Neural progenitor cell (in vitro differentiated cells): ENCODE data around the gene NDUFC1. TPM values are rescaled to one million over a fixed set of nuclear protein-coding genes. Genes with fewer than 3 reads are reported as not detected.

Experiments
- DNase-seq: peaks from one replicate; pipeline ENCODE4 v3.0.0-alpha.2; 2016; ENCODE audit warnings: low spot score
- H2AFZ ChIP-seq: fragments of 200-600 bp; sonication (generic); replicated peaks from 2 replicates; pipeline ENCODE4 v1.6.1; 2016; ENCODE audit warnings: antibody characterized with exemption
- H3F3A ChIP-seq: fragments of 200-600 bp; sonication (generic); 2 replicates; pipeline ENCODE4 v1.6.1; 2016; ENCODE audit warnings: antibody characterized with exemption, low read depth
- H3K27ac ChIP-seq: fragments of 200-600 bp; sonication (generic); 2 replicates; pipeline ENCODE4 v1.5.1; 2016; ENCODE audit warnings: mild to moderate bottlenecking
- H3K27me3 ChIP-seq: fragments of 200-600 bp; sonication (generic); 2 replicates; pipeline ENCODE4 v1.6.1; 2016; ENCODE audit warnings: mild to moderate bottlenecking, moderate library complexity
- H3K36me3 ChIP-seq: fragments of 200-600 bp; sonication (generic); 2 replicates; pipeline ENCODE4 v1.5.1; 2016
- H3K4me1 ChIP-seq: fragments of 200-600 bp; sonication (generic); 2 replicates; pipeline ENCODE4 v1.6.1; 2016; ENCODE audit warnings: mixed run types
- H3K4me2 ChIP-seq: fragments of 200-600 bp; sonication (generic); 2 replicates; pipeline ENCODE4 v1.6.1; 2016
- H3K4me3 ChIP-seq: fragments of 200-600 bp; sonication (generic); 2 replicates; pipeline ENCODE4 v1.5.1; 2016
- H3K79me2 ChIP-seq: fragments of 200-600 bp; sonication (generic); 2 replicates; pipeline ENCODE4 v1.6.1; 2016; ENCODE audit warnings: low read depth
- H3K9ac ChIP-seq: fragments of 200-600 bp; sonication (generic); 2 replicates; pipeline ENCODE4 v1.6.1; 2016
- H3K9me3 ChIP-seq: fragments of 200-600 bp; sonication (generic); 2 replicates; pipeline ENCODE4 v1.5.1; 2016; ENCODE audit warnings: low read depth
- H4K20me1 ChIP-seq: fragments of 200-600 bp; sonication (generic); 2 replicates; pipeline ENCODE4 v1.6.1; 2016; ENCODE audit warnings: low read depth
- H3K27ac Mint-ChIP-seq: 3 replicates; pipeline ENCODE4 v1.8.0; 2021; ENCODE audit warnings: mixed read lengths
- H3K27me3 Mint-ChIP-seq: 2 replicates; pipeline ENCODE4 v1.8.0; 2022; ENCODE audit warnings: low read depth, mild to moderate bottlenecking, inconsistent platforms, moderate library complexity, mixed read lengths; ENCODE audit not compliant: insufficient read depth
- H3K36me3 Mint-ChIP-seq: 3 replicates; pipeline ENCODE4 v1.8.0; 2021; ENCODE audit warnings: mixed read lengths
- H3K4me1 Mint-ChIP-seq: 3 replicates; pipeline ENCODE4 v1.8.0; 2021; ENCODE audit warnings: mixed read lengths
- H3K4me3 Mint-ChIP-seq: 3 replicates; pipeline ENCODE4 v1.8.0; 2021; ENCODE audit warnings: mild to moderate bottlenecking, moderate library complexity, mixed read lengths
- H3K9me3 Mint-ChIP-seq: 3 replicates; pipeline ENCODE4 v1.8.0; 2020; ENCODE audit warnings: mixed read lengths
- CTCF ChIP-seq: fragments of 200-600 bp; sonication (generic); IDR thresholded peaks from 2 replicates; pipeline ENCODE4 v1.5.1; 2017; ENCODE audit warnings: antibody characterized with exemption, mild to moderate bottlenecking
- EZH2 ChIP-seq: fragments of 200-600 bp; sonication (generic); IDR thresholded peaks from 2 replicates; pipeline ENCODE4 v1.6.1; 2017; ENCODE audit warnings: antibody characterized with exemption, mild to moderate bottlenecking, moderate library complexity
- EZH2phosphoT487 ChIP-seq: fragments of 200-600 bp; sonication (generic); IDR thresholded peaks from 2 replicates; pipeline ENCODE4 v1.6.1; 2017; ENCODE audit warnings: antibody characterized with exemption
- total RNA-seq: library from RNA; depleted of rRNA; stranded (reverse); fragments of >200 nt; gene quantifications from 2 replicates; pipeline ENCODE4 v1.2.3, GENCODE V29; 2015; ENCODE audit warnings: low replicate concordance

Gene NDUFC1
- total RNA-seq, 1 donor from 2014 or later: 27.0 TPM

GRCh38 chr4:139247700-139248238 lies 54.5 kb downstream of the NDUFC1 start:
- Histone ChIP-seq H3K36me3 (peaks cover 7% of the 10 kb centered on the region), H3F3A (no peaks in the 10 kb centered on the region), H3K9ac (no peak overlapping the region), H2AFZ (no peak overlapping the region), H3K4me3 (no peak overlapping the region), H3K9me3 (no peaks in the 10 kb centered on the region), H3K27me3 (no peaks in the 10 kb centered on the region), H3K27ac (no peak overlapping the region), H3K79me2 (no peaks in the 10 kb centered on the region), H3K4me2 (no peak overlapping the region), H4K20me1 (no peaks in the 10 kb centered on the region), H3K4me1 (no peaks in the 10 kb centered on the region)
- Mint-ChIP-seq H3K9me3 (no peaks in the 10 kb centered on the region), H3K27ac (no peak overlapping the region), H3K4me1 (no peaks in the 10 kb centered on the region), H3K27me3 (no peaks in the 10 kb centered on the region), H3K36me3 (no peaks in the 10 kb centered on the region), H3K4me3 (no peak overlapping the region)
- DNase-seq: no peak
- no peak for TF ChIP-seq EZH2
- no peak for TF ChIP-seq CTCF
- no peak for TF ChIP-seq EZH2phosphoT487

DNA sequence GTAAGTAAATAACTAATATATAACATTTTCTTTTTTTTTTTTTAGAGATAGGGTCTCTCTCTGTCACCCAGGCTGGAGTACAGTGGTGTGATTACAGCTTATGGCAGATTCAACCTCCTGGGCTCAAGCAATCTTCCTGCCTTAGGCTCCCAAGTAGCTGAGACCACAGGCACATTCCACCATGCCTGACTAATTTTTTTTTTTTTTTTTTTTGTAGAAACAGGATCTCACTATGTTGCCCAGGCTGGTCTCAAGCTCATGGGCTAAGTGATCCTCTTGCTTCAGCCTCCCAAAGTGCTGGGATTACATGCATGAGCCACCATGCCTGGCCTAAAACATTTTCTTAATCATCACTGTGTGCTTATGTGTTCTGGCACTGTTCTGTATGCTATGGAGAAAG lies 55.0 kb downstream of the NDUFC1 start:
- Mint-ChIP-seq H3K9me3 (no peaks in the 10 kb centered on the region), H3K4me1 (no peaks in the 10 kb centered on the region), H3K27me3 (no peaks in the 10 kb centered on the region), H3K4me3 (no peak overlapping the region), H3K27ac (no peak overlapping the region), H3K36me3 (no peaks in the 10 kb centered on the region)
- Histone ChIP-seq H3K27ac (no peak overlapping the region), H3K79me2 (no peaks in the 10 kb centered on the region), H3K9me3 (no peaks in the 10 kb centered on the region), H3K4me1 (no peaks in the 10 kb centered on the region), H4K20me1 (no peaks in the 10 kb centered on the region), H3F3A (no peaks in the 10 kb centered on the region), H3K36me3 (peaks cover 7% of the 10 kb centered on the region), H2AFZ (no peak overlapping the region), H3K9ac (no peak overlapping the region), H3K27me3 (no peaks in the 10 kb centered on the region), H3K4me2 (no peak overlapping the region), H3K4me3 (no peak overlapping the region)
- no peak for TF ChIP-seq CTCF
- TF ChIP-seq EZH2phosphoT487: no peak
- no peak for TF ChIP-seq EZH2
- no peak for DNase-seq

- no peaks in the 10 kb centered on the region for H3K27me3 ChIP-seq
- H3K4me2 ChIP-seq: no peak overlapping the region
- H3K9ac ChIP-seq: no peak overlapping the region
- H3K9me3 Mint-ChIP-seq: peaks cover 2% of the 10 kb centered on the region
- no peak overlapping the region for H2AFZ ChIP-seq
- H3K79me2 ChIP-seq: no peaks in the 10 kb centered on the region
- no peaks in the 10 kb centered on the region for H4K20me1 ChIP-seq
- peaks cover 6% of the 10 kb centered on the region for H3K36me3 ChIP-seq
- no peak overlapping the region for H3K27ac ChIP-seq
- TF ChIP-seq EZH2phosphoT487 (no peak), EZH2 (no peak), CTCF (no peak)
- no peak for DNase-seq
- no peaks in the 10 kb centered on the region for H3K27me3 Mint-ChIP-seq
- H3K27ac Mint-ChIP-seq: no peak overlapping the region
- no peaks in the 10 kb centered on the region for H3K9me3 ChIP-seq
- H3K36me3 Mint-ChIP-seq: no peaks in the 10 kb centered on the region
- H3K4me3 Mint-ChIP-seq: no peak overlapping the region
- H3K4me1 ChIP-seq: peaks cover 11% of the 10 kb centered on the region
- no peak overlapping the region for H3K4me3 ChIP-seq
- H3F3A ChIP-seq: no peaks in the 10 kb centered on the region
- H3K4me1 Mint-ChIP-seq: peaks cover 6% of the 10 kb centered on the region
Observed at GRCh38 chr4:139246166-139246565, 56.1 kb downstream of the NDUFC1 start.
